ENCODE measurements around the gene TOX3. TPM values are rescaled to one million over a fixed set of nuclear protein-coding genes. Genes with fewer than 3 reads are reported as not detected.

TOX3 gene
- total RNA-seq, 1 donor from 2014 or later, result 10.5 TPM

DNA sequence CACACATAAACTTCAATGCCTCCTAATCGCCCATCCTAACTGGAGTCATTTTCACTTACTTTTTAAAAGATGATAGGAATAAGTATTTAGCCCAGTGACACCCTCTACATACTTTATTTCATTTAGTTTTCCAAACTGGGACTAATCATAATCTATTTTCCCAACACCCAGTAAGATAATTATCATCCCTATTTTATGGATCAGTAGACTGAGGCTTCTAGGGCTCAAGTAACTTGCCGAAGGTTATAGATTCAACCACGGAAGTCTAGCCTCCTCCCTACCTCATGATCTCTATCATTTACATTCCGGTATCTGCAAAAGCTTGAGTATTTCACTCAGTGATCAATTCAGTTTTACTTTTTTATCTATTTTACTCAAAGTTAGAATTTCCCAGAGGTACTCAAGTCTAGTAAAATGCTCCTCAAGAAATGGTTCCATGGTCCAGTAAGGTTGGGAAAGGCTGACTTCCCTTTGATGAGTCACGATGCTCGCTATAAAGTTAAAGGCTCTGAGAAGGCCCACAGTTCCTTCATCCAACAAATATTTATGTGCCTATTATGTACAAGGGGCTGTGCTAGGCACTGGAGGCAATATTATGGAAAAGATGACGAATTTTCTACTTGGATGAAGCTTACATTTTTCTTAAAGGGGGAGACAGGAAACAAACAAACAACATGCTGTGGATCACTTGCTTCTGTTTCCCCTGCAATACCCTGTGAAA, 75.1 kb downstream of the TOX3 start:
- no peak overlapping the region for H3K4me3 ChIP-seq (ENCODE audit: low read depth, low read length)
- DNase-seq (ENCODE audit: low read depth), result no peak
- no peak for TF ChIP-seq CTCF (conservative IDR thresholded peaks at IDR 0.05; ENCODE audit: low read depth, low read length)

DNA sequence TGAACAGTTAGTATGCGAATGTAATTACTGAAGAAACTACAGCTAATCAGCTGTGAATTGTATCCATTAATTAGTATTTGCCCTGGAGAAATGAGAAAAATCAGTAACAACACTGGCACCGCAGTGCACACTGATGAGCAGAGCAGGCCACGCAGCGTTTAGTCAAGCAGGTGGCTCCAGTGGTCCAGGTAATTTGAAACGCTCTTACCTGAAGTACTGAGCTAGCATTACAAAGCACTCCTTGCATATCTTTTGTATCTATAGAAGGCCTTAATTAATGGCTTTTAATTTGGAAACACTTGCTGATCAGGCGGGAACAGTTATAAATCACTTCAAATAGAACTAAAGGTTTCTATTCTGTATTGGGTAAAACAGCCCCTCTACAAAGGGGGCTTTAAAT, 76.4 kb downstream of the TOX3 start:
- H3K4me3 ChIP-seq (ENCODE audit: low read depth, low read length), result no peak overlapping the region
- DNase-seq (ENCODE audit: low read depth), result no peak
- no peak for TF ChIP-seq CTCF (conservative IDR thresholded peaks at IDR 0.05; ENCODE audit: low read depth, low read length)

GRCh38 chr16:52469775-52470174, 77.2 kb downstream of the TOX3 start:
- no peak overlapping the region for H3K4me3 ChIP-seq (ENCODE audit: low read depth, low read length)
- DNase-seq (ENCODE audit: low read depth), result no peak
- no peak for TF ChIP-seq CTCF (conservative IDR thresholded peaks at IDR 0.05; ENCODE audit: low read depth, low read length)

DNA sequence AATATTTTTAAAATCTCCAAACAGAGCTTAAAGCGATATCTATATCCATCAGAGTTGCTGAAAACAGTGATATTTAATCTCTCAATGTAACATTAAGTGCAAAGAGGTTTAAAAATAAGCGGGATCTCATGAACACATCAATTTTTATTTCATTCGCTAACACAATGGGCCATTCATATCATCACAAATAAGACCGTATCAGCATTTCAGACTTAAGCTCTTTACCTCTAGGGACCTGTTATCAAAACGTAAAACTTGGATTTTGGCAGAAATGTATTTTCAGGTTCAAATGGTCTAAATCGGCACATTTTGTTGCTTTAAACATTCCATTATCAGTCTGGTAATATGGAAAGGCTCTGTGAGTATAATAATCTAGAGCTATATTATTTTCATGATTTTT, 77.9 kb downstream of the TOX3 start:
- TF ChIP-seq CTCF (conservative IDR thresholded peaks at IDR 0.05; ENCODE audit: low read depth, low read length), result no peak
- H3K4me3 ChIP-seq (ENCODE audit: low read depth, low read length), result no peak overlapping the region
- DNase-seq (ENCODE audit: low read depth), result no peak

- DNase-seq (ENCODE audit: low read depth), result no peak
- no peak overlapping the region for H3K4me3 ChIP-seq (ENCODE audit: low read depth, low read length)
- TF ChIP-seq CTCF (conservative IDR thresholded peaks at IDR 0.05; ENCODE audit: low read depth, low read length), result no peak
Observed at GRCh38 chr16:52467753-52468152, 79.2 kb downstream of the TOX3 start.

- DNase-seq (ENCODE audit: low read depth), result no peak
- no peak for TF ChIP-seq CTCF (conservative IDR thresholded peaks at IDR 0.05; ENCODE audit: low read depth, low read length)
- H3K4me3 ChIP-seq (ENCODE audit: low read depth, low read length), result no peak overlapping the region
Observed at GRCh38 chr16:52466994-52467393, 79.9 kb downstream of the TOX3 start.

GRCh38 chr16:52465711-52466267, 81.2 kb downstream of the TOX3 start:
- H3K4me3 ChIP-seq (ENCODE audit: low read depth, low read length), result no peak overlapping the region
- no peak for DNase-seq (ENCODE audit: low read depth)
- TF ChIP-seq CTCF (conservative IDR thresholded peaks at IDR 0.05; ENCODE audit: low read depth, low read length), result no peak

Data from epithelial cell of proximal tubule (primary cell).